NCI-H1930 (cell line): ENCODE measurements around the gene GPR107.

Source experiments
- DNase-seq, 2 experiments: peaks; one replicate each; lab custom pipeline; 2025; lab: John Stamatoyannopoulos, UW

Gene GPR107

DNA sequence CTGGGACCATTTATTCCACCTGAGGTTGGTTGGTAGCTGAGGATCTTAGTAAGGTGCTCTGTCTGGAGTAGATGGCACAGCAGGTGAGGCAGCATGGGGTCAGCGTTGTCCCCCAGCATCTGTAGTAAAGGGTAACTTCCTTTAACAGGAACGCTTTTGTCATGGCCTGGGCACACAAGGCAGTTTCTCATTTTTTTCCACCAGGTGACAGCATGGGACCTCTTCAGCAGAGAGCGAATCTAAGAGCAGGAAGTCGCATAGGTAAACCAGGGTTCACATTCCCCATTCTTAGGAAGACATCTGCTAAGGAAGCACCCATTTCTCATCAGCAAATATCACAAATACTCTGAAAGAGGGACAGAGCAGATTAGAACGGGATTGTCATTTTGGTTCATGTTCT, 56.5 kb downstream of the GPR107 start:
- DNase-seq: no peak

DNA sequence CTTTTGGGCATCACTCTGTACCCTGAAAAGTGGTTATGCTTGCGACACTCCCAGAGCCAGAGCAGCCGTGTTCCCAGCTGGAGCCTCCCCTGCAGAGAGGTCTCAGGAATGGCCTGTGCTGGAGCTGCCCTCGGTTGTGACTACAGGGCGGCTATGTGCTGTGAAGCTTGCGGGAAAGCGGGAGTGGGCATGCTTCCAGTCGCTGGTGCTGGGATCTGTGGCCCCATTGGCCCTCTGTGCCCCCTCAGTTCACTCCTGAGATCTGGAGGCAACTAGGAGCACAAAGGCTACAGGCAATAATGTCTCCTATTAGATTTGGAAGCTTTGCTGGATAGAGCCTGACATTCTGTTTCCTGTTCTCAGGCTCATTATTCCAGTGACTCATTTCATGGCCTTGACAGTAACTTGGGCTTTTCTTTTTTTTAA, 56.9 kb downstream of the GPR107 start:
- no peak for DNase-seq

DNA sequence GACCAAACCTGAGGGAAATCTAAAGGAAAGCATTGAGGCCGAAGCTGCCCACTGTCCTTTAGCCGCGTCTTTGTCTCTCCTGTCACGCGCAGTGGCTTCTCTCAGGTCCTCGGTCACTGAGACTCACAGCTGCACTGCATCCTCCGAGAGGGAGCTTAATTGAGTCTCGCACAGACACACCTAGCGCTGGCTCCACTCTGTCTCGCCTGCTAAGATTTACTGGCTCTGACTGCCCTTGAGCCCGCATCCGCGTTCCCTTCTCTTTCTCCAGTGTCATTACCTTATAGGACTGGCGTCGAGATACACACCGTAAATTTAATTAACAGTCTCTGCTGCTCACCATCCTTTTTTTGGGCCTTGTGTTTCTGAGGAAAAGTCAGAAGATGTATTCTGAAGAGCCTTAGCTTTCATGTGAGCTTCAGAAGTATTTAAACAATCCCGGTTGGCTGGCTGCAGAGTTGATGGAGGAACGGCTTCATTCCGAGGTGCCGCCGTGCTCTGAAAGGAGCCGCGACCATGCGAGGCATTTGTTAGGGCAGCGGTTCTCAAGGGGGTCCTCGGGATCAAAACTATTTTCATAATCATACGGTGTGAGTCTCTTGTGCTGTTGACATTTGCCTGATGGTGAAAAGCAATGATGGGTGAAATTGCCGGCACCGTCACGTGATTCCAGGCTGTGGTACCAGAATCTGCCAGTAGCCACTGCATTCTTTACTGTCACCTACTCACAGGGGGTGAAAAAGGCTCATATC, 58.3 kb downstream of the GPR107 start:
- DNase-seq: no peak

DNA sequence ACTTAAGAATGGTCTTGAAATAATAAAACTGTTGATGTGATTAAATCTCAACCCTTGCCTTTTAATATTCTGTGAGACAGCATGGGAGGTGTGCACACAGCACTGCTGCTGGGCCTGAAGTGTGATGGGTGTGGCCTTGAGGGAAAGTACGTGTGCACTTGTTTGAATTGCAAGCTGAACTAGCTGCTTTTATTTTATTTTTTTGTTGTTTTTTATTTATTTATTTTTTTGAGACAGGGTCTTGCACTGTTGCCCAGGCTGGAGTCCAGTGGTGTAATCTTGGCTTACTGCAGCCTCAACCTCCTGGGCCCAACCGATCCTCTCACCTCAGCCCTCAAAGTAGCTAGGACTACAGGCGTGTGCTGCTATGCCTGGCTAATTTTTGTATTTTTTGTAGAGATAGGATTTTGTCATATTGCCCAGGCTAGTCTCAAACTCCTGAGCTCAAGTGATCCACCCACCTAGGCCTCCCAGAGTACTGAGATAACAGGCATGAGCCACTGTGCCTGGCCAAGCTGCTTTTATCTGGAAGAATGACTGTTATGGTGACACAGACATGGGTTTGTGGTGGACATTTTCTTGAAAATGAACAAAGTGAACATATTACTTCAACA, 58.9 kb downstream of the GPR107 start:
- DNase-seq: no peak

DNA sequence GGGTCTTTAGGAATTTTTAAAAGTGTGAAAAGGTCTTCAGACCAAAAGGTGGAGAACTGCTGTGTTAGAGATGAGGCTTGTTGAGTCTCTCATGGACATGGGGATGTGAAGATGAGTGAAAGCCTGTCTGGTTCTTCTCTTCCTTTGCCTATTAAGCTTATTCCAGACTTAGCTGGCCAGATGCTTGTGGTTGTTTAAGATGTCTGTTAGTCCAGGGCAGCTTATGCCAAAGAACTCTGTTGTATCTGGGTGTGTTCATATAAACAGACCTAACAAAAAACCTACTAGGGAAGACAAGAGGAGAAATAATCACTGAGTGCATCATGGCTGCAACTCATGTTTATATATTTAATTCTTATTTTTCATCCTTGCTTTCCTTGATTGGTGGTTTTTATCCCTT, 61.0 kb downstream of the GPR107 start:
- DNase-seq: no peak

DNA sequence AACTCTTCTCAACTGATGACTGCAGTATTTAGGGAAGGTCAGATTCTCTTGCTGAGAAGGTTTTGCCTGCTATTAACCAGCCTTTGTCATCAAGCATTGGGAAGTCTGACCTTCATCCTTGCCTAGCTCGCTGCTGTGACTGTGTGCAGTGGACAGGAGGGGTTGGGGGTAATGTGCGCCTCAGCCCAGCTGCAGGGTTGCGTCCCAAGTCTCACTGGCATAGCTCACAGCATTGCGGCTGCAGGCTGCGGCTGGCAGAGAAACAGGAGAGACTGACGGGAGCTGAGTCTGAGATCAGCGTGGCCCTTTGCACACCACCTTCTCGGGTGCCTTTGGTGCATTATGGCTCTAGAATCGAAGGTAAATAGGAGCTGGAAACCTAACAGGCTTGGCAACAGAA, 62.6 kb downstream of the GPR107 start:
- no peak for DNase-seq

DNA sequence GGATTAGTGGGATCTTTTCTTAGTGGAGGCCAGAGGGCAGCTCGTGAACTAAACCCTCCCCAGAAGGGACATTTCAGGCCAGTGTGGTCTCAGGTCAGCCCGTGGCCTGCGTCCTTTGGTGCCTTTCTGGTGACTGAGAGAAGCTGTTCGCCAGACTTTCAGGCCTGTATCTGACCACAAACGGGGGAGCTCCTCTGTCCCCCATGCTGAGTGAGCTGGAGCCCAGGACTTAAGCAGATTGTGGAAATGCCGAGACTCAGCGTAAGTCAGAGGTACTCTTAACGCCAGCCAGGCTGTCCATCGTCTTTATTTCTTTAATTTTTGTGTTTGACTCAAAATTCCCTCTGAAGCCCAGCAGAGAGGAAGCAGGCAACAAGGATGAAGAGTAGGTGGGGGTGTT, 63.7 kb downstream of the GPR107 start:
- DNase-seq: no peak

DNA sequence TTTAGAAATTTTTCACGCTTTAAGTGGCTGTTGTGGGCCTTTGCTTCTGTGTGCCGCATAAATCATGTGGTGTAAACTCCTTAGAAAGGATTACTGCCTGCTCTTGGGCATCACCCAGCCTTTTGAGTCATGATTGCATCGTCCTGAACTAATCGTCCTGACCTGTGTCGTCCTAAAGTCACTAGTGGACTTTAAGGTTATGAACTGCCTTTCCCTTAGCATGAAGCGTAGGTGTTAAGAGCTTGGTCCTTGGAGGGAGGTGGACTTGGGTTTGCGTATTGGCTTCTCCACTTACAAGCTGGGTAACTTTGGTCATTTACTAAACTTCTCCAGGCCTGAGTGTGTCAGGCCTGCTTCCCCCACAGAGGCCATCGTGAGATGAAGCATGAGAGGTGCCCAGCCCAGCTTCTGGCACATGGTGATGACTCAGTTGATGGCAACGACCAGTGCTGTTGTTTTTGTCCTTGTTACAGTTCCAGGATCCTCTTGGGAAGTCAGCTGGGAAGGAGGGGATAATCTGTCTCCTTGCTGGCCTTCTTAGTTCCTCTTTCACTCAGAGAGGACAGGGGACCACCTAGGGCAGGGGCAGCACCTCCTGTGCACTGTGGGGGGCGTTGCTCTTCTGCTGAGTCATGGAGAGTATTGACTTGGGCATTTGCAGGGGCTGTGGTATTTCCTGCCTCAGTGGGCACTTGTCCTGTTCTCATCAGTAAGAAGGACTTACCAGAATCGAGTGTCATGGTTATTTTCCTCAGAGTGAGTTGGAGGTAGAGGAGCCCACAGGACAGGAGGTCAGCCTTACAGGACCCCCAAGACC, 64.3 kb downstream of the GPR107 start:
- DNase-seq: no peak

DNA sequence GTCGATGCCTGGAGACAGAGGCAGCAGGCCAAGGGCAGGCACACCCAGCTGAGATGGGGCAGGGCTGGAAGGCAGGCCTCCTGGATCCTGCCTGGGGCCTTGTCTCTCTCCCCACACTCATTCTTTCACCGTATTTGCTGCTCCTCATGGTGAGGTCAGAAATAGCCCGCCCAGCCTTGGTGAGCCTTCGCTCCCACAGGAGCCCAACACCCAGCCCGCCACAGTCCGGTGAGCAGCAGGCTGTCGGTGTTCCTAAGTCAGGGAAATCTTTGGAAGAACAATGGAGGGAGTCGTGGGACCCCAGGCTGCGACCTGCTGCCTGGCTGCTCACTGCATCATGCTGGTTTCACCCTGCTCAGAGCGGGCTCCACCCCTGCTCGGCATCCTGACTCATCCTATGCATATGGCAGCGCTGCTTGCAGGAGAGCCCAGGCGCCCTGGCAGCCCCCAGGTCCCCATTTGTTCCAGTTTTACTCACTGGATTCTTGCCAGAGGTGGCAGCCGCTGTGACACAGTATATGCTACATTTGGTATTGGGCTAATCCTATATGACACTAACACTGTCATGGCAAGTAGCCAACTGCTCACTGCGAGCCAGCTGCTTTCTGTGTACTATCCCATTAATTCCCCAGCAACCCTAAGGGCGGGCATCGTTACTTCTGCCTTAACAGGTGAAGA, 65.3 kb downstream of the GPR107 start:
- DNase-seq: no peak

DNA sequence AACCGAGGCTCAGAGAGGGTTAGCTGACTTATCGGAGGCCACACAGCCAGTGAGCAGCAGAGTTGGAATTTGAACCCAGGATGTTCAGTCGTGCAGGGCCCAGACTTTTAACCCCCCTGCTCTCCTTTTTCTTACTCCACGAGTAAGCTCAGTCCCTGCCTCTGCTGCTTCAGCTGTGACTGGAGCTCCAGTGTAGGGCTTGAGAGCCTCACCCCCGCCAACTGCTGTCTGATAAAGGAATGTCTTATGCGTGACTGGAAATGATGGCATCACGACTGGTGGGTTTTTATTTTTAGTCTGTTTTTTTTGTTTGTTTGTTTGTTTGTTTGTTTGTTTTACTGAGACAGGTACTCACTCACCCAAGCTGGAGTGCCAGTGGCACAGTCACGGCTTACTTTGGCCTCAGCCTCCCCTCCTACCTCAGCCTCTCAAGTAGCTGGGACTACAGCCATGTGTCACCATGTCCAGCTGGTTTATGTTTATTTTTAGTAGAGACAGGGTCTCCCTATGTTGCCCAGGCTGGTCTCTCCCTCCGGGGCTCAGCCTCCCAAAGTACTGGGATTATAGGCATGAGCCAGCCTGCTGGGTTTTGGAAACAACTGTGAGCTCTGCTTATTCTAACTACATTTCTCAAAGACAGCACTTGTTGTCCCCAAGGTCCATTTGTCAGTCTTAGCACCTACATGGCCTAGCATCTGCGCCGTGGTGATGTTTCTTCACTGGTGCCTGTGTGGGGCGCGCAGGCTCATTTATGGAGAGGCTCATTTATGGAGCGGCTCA, 66.0 kb downstream of the GPR107 start:
- no peak for DNase-seq

DNA sequence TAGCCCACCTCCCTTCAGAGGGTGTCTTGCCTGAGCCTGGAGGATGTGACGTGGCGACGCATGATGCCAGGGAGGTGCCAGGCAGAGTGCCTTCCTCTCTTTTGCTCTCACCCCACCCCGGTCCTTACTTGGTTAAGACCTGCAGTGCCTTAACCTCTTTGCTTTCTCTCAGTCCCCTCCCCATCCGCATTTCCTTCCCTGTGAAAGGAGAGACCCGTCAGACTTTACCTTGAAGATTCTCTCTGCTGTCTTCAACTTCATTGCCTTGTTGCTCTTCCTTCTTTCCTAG, 66.5 kb downstream of the GPR107 start:
- no peak for DNase-seq

DNA sequence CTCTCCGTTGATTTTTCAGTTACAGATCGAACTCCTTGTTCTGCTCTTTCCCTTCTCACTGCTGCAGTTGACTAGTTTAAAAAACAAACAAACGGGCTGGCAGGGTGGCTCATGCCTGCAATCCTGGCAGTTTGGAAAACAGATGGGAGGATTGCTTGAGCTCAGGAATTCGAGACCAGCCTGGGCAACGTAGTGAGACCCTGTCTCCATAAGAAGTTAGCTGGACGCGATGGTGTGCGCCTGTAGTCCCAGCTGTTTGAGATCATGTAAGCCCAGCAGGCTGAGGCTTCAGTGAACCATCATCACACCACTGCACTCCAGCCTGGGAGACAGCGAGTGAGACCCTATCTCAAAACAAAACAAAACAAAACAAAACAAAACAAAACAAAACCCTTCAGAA, 67.1 kb downstream of the GPR107 start:
- no peak for DNase-seq

DNA sequence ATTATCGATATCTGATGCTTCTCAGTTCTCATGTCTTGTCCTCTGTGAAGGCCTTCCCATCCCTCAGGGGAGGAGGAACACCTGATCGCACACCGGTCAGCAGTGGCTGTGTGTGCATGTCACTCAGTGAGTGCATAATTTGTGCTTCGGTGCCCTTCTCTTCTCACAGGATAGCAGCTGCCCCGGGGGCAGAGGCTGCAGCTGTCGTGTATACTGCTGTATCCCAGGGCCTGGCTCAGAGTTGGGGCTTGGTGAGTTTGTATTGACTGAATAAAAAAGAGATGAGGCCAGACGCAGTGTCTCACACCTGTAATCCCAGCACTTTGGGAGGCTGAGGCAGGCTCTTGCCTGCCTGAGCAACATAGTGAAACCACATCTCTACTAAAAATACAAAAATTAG, 68.8 kb downstream of the GPR107 start:
- DNase-seq: no peak

DNA sequence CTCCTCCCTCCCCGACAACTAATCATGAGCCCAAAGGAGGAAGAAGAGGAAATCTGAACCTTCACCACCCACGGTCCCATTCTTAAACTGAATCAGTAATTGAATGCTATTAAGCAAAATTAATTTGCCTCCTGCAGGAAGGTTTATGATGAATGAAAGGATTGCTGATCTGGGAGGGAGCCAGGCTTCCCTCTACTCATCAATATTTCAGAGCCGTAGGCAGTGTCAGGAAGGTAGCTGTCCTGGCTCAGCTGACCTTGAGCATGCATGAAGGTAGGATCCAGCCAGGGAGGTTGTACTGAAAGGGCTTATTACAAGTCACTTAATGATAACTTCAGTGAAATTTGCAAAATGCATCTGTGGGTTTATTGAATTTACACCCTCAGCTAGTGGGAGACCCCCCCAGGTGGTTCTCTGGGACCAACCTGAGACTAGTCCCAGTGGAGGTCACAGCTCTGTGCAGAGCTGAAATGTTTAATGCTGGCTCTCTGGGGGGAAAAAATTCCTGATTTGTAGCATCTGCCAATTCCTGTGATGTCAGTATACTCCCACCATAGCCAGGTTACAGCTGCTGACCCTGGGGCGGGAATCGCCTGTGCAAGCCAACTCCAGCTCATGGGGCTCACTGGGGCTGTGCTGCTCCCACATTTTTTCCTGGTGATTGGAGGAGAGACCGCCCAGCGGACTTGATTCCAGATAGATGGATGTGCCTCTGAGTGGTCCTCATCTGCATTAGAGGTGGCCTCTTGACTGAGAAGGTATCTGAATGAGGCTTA, 70.6 kb downstream of the GPR107 start:
- no peak for DNase-seq

DNA sequence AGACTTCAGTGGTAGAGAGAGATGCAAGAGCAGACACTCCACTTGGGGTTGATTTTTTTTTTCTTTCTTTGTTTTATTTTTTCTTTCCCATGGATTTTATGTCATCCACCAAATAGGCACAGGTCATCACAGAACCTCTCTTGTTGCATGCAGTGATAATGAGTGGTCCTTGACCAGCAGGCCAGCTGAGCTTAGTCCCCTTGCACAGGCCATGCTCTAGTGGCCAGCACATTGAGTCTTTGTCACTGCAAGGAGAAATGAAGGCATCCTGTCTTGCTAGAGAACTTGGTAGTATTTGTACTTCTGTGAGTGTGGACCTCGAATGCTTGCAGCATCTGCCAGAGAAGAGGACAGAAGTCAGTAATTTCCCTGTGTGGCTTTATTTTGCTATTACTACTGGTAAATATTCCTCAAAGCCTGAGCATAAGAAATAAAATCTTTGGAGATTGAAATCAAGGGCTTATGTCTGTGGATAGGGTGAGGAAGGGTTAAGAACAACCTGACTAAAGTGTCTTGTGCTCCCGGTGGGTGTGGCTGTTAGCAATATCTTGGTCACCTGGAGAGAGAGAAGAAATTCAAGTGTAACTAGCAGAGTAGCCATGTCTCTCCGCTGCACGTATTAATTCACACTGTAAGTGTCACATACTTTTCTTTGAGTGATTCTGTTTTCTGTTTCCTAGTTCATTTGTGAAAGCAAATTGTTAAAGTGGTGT, 73.2 kb downstream of the GPR107 start:
- no peak for DNase-seq

DNA sequence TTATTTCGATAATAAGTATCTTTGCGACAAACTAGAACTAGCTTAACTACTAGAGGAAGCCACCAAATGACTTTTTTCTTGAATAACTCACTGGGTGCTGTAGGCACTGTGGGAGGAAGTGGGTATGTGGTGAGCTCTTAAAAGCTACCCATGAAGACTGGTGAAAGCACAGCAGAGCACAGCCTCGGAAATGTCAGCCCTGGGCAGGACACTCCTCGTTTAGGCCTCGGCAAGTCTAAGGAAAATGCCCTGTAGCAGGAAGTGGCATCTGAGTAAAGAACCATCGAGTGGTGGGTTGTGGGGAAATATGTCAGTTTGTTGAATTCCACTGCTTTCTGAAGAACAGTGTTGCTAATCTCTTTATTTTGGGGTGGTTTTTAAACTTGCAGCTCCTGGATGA, 74.5 kb downstream of the GPR107 start:
- DNase-seq: no peak

DNA sequence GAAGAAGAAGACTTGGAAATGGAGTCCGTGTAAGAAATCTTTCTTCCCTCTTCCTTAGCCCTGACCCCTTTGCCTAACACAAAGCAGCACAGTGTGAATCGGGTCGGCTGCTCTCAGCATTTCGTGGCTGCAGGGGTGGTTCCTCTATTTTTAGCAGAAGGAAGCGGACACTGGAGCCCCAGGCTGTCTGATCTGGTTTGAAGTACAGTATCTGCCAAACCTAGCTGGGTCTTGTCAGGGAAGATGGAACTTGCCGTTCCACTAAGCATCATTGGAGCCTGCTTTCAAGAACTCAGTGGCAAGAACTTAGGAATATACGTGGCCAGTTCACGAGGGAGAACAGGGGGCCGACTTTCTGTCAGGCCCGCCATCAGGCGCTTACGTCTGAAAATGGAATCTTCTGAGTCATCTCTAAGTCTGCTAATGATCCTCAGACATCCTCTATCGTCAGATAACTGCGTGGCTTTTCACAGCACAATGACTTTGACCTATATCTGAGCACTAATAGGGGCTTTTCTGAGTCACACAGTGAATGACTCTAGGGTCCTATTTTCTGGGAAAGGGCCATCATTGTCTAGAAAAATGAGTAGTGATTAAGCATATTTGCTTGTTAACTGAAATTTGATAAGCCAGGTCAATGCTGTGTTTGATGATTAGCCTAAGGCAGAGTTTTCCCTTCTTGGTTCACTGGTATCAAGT, 75.2 kb downstream of the GPR107 start:
- no peak for DNase-seq

DNA sequence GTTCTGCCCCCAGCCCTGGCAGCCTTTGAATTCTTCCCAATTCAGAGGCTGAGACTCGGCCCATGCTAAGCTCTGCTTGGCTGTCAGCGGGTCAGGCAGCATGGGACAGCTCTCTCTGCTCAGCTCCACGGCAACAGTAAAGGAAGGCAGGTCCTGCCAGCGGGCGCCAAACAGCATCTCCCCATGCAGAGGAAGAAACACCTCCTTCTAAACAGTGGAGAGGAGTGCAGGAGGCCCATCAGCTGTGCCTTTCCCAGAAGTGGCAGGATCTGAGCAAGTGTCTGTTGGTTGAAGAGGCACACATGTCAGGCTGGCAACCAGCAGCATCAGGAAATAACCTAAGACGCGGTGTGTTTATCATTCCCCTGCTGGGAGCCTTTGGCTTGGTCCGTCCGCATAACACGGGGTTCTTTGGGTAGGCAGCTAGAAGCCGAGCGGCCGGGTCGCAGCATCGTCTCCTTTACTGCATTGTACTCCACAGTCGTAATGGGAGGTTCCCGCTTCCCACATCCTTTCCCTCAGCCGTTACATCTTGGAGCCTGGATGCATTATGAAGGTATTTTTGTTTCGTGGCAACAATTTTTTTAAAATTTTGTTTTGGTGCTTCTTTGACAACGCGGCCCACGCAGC, 75.8 kb downstream of the GPR107 start:
- no peak for DNase-seq

DNA sequence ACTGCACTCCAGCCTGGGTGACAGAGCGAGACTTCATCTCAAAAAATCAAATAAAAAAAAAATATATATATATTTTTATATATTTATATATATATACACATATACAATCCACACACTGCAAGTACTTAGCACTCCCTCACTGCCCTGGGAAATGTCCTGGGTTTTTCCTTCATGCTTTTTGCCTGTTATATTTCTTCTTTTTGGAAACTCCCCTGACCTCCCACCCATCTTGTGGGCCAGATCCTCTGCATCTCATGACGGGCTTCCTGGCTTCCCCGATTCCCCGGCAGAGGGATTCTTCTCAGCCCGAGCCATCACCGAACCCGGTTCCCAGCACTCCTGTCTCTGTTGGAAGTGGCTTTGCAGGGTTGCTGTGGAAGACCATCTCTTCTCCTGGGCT, 79.0 kb downstream of the GPR107 start:
- DNase-seq: no peak
